NCI-H1105 (cell line): Measurements from ENCODE around the gene DPP8.
"Not testable (repeated sequence)": the region's sequence is repeated elsewhere in the genome, so short reads cannot be mapped to it uniquely, and the experiment has no call there.

Experiments
- DNase-seq: peaks from one replicate; lab custom pipeline; 2025; lab: John Stamatoyannopoulos, UW

Gene DPP8

GRCh38 chr15:65524226-65524625, 6.7 kb upstream of the DPP8 start:
- DNase-seq = no peak

- no peak for DNase-seq
Measured at GRCh38 chr15:65521350-65521749, 3.9 kb upstream of the DPP8 start.

- peak; percentile 69 for DNase-seq
Measured at GRCh38 chr15:65518633-65519285, 1.3 kb upstream of the DPP8 start.

GRCh38 chr15:65517866-65518207, 348 bp upstream of the DPP8 start:
- DNase-seq = no peak

- DNase-seq = no peak
Measured at GRCh38 chr15:65512807-65513416, 4.6 kb downstream of the DPP8 start.

DNA sequence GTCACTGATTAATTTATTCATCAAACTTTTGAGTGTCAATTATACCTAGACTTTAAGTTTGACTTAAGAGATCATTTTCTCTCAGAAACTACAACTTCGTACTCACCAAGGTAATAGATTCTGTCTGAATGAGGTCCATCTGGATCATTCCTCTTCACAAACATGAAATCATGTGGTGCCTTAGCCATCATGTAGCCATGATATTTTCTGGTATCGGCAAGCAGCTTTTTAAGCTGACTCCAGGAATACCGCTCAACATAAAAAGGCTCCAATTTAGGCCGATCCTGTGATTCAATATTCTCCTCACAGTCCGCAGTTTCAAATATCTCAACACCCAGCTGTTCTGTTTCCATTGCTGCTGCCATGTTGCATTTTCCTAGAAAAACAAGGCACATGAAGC, 5.3 kb downstream of the DPP8 start:
- DNase-seq = no peak

GRCh38 chr15:65509321-65509720, 8.2 kb downstream of the DPP8 start:
- DNase-seq = no peak

GRCh38 chr15:65494076-65494475, 23.4 kb downstream of the DPP8 start:
- no peak for DNase-seq

GRCh38 chr15:65484876-65485275, 32.6 kb downstream of the DPP8 start:
- DNase-seq = no peak

DNA sequence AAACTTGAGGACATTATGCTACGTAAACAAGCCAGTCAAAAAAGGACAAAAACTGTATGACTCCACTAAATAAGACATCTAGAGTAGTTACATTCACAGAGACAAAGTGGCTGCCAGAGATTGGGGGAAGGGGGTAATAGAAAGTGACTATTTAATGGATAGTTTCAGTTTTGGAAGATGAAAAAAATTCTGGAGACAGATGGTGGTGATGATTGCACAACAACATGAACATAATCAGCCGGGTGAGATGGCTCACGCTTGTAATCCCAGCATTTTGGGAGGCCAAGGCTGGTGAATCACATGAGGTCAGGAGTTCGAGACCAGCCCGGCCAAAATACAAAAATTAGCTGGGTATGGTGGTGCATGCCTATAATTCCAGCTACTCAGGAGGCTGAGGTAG, 40.6 kb downstream of the DPP8 start:
- no peak for DNase-seq

GRCh38 chr15:65470866-65471265, 46.6 kb downstream of the DPP8 start:
- no peak for DNase-seq

- no peak for DNase-seq
Measured at GRCh38 chr15:65468229-65468909, 49.1 kb downstream of the DPP8 start.

- DNase-seq = no peak
Measured at GRCh38 chr15:65466901-65467300, 50.6 kb downstream of the DPP8 start.

DNA sequence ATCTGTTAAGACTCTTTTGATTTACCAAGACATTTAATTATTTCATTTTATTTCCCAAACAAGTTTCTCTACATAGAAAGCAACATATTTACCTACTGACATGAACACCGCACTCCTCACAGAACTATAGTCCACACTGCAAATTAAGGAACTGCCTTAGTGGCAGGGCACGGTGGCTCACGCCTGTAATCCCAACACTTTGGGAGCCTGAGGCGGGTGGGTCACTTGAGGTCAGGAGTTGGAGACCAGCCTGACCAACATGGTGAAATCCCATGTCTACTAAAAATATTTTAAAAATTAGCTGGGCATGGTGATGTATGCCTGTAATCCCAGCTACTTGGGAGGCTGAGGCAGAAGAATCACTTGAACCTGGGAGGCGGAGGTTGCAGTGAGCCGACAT, 54.4 kb downstream of the DPP8 start:
- not testable (repeated sequence) for DNase-seq

DNA sequence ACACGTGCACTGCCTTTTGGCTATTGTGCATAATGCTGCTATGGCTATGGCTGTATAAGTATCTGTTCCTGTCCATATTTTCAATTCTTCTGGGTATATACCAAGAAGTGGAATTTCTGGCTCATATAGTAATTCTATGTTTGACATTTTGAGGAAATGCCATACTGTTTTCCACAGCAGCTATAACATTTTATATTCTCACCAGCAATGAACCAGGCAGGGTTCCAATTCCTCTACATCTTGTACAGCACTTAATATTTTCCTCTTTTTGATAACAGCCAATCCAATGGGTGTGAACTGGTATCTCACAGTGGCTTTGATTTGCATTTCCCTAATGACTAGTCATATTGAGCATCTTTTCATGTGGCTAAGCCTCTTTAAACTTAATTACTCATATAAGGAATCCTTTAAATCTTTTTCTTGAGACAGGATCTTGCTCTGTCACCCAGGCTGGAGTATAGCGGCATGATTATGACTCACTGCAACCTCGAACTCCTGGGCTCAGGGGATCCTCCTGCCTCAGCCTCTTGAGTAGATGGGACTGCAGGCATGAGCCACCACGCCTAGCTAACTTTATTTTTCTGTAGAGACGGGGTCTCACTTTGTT, 56.6 kb downstream of the DPP8 start:
- DNase-seq = no peak

DNA sequence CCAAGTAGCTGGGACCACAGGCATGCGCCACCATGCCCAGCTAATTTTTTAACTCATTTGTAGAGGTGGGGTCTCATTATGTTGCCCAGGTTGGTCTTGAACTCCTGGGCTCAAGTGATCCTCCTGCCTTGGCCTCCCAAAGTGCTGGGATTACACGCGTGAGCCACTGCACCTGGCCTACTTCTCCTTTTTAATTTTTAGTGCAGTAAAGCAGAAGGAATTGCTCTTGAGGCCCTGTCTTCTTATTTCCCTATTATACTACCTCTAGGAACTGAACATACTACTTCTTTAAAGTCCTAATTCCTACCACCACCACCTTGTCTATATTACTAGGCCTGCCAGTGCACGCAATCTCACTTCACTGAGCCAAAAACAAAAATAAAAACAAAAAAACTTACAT, 62.2 kb downstream of the DPP8 start:
- DNase-seq = not testable (repeated sequence)

DNA sequence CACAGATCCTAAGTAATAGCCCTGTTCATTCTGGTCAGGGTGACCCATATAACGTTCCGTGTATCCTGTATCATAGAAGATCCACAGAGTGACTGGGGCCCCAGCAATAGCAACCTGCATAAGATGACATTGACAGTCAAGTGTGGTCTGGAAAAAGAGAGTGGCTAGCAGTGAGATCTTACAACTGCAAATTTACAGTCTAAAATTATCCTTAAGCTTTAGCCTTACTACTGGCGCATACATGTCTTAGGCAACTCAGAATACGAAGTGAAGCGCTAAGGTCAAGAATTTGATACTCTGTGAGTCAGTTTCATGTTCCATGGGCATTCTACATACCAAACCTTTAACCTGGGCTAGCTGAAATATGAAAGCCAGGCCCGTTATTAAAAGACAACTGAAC, 65.5 kb downstream of the DPP8 start:
- DNase-seq = no peak

DNA sequence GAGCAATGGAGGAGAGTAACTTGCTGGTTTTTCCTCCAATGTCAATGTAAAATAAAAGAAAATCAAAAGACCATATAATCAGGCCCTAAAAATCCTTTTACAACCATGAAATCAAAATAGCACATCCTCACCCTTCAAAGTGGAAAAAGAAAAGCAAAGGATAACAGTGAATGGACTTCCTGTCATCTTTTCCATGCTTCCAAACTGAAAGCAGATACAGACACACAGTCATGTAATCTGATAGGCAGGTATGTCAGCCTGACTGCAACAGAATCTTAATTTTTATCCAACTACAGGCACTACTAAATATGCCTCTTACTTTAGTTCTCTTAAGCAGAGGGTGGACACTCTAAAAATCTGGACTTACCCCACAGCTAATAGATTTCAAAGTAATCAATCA, 66.9 kb downstream of the DPP8 start:
- no peak for DNase-seq

DNA sequence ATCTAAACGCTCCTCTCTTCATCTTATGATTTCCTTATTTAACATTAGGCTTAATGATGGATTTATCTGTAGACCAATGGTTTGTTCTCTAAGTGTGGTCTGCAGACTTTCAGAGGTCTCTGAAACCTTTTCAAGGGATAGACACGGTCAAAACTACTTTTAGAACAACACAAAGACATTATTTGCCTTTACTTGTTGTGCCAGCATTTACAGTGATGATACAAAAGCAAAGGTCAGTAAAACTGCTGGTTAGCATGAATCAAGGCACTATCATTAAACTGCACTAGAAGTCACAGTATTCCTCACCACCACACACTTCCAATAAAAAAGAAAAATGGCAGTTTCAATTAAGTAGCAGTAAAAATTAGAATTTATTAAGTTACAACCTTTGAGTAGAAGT, 70.3 kb downstream of the DPP8 start:
- no peak for DNase-seq

DNA sequence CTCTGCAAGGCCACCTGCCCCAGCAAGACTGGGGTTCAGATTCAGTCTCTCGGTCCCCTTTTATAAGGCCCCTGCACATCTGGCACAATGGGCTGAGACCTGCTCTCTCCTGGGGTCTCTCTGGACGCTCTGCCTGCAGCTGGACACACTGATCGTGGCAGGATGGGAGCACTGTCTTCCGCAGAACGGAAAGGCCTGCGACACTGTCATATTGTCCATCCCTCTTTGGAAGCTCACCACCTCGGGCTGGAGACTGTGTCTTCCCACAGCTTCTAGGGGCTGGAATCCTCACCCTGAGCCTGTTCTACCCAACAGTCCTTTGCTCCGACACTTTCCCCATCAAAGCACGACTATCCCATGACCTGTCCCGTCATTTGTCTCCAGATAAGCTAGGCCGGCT, 83.3 kb downstream of the DPP8 start:
- no peak for DNase-seq

- no peak for DNase-seq
Measured at GRCh38 chr15:65431731-65432130, 85.8 kb downstream of the DPP8 start.

DNA sequence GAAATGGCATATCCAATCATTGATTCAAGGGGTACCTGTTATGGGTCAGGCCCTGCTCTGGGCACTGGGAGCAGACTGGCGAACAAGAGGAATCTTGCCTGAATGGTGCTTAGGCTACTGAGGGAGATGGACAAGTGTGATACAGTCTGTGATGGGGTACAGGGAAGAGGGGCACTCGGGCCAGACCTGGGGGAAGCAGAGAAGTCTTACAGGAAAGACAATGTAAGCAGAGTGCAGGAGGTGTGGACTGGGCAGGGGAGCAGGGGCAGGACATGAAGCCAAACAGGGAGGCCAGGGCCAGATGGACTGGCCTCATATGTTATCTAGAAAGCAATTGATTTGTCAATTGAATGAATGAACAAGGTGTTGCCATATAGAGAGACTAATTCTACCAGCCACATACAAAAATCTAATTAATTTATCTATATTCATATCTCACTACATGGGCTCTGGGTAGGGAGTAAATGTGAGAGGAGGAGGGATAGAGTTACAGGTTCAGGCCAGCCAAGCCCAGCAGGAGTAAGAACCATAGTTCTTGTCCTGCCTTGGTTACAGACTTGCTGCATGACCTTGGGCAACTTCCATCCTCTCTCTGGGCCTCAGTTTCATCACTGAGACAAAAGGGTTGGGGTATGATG, 91.2 kb downstream of the DPP8 start:
- no peak for DNase-seq

DNA sequence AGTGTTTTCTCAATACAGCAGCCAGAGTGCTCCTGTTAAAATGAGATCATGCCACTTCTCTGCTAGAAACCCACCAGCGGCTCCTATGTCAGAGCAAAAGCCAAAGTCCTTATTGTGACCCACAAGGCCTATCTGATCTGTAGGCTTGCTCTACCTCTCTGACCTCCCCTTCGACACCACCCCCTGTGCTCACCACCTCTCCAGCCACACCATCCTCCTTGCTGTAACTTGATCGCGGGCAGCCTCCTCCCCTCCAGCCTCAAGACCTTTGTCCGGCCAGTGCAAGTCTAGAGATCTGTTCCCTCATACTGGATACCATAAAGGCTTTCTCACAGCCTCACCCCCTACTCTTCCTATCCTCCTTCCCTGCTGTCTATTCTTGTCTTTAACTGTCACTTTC, 92.8 kb downstream of the DPP8 start:
- no peak for DNase-seq
